Fibroblast of lung (primary cell): ENCODE results near the gene KCNIP1. TPM values are rescaled to one million over a fixed set of nuclear protein-coding genes. Genes with fewer than 3 reads are reported as not detected.

Experiments used
- DNase-seq, 2 donors: peaks; one replicate each; pipeline versions ENCODE4 v3.0.0 to v3.0.0-alpha.2; 2010; ENCODE audit warnings: low read depth in 2 of 2
- H2AFZ ChIP-seq: 2 replicates; pipeline ENCODE4 v1.5.1; 2012; ENCODE audit warnings: low read length, control low read depth, inconsistent platforms
- H3K27ac ChIP-seq: 2 replicates; pipeline ENCODE4 v1.5.1; 2011; ENCODE audit warnings: low read length, control low read depth; ENCODE audit not compliant: insufficient read depth
- H3K27me3 ChIP-seq: 2 replicates; pipeline ENCODE4 v1.5.1; 2011; ENCODE audit warnings: mild to moderate bottlenecking, low read length; ENCODE audit not compliant: control insufficient read depth, insufficient read depth
- H3K36me3 ChIP-seq: 2 replicates; pipeline ENCODE4 v1.5.1; 2011; ENCODE audit warnings: low read length; ENCODE audit not compliant: control insufficient read depth, insufficient read depth
- H3K4me1 ChIP-seq: 2 replicates; pipeline ENCODE4 v1.5.1; 2011; ENCODE audit warnings: low read length; ENCODE audit not compliant: control insufficient read depth, insufficient read depth; ENCODE audit errors: extremely low read depth
- H3K4me2 ChIP-seq: 2 replicates; pipeline ENCODE4 v1.5.1; 2011; ENCODE audit warnings: low read length, control low read depth; ENCODE audit not compliant: insufficient read depth; ENCODE audit errors: extremely low read depth
- H3K4me3 ChIP-seq, 4 experiments: fragments of 200-600 bp in 1 of 4; sonication (generic) in 1 of 4; replicated peaks in 1 of 4; 2 replicates each; pipeline ENCODE4 v1.5.1; 2011 to 2016; ENCODE audit warnings: low read length in 4 of 4, low read depth in 3 of 4, mild to moderate bottlenecking in 3 of 4, control low read depth in 2 of 4, inconsistent platforms in 1 of 4, mixed read lengths in 1 of 4; ENCODE audit not compliant: insufficient read depth in 1 of 4; ENCODE audit errors: control extremely low read depth in 1 of 4
- H3K79me2 ChIP-seq: 2 replicates; pipeline ENCODE4 v1.5.1; 2012; ENCODE audit warnings: mild to moderate bottlenecking, low read length, inconsistent platforms; ENCODE audit not compliant: control insufficient read depth, insufficient read depth
- H3K9ac ChIP-seq: 2 replicates; pipeline ENCODE4 v1.5.1; 2011; ENCODE audit warnings: mild to moderate bottlenecking, low read length, control low read depth; ENCODE audit not compliant: insufficient read depth
- H3K9me3 ChIP-seq: 2 replicates; pipeline ENCODE4 v1.5.1; 2012; ENCODE audit warnings: low read depth, low read length; ENCODE audit not compliant: control insufficient read depth, insufficient read depth
- H4K20me1 ChIP-seq: 2 replicates; pipeline ENCODE4 v1.5.1; 2011; ENCODE audit warnings: low read length; ENCODE audit not compliant: control insufficient read depth, insufficient read depth; ENCODE audit errors: extremely low read depth
- CTCF ChIP-seq, 2 donors: IDR thresholded peaks in 1 of 2; conservative IDR thresholded peaks in 1 of 2; 1 replicate in 1 of 2; 2 replicates in 1 of 2; pipeline ENCODE4 v1.5.1; 2011 to 2012; ENCODE audit warnings: low read length in 2 of 2, control low read depth in 1 of 2, inconsistent platforms in 1 of 2, low read depth in 1 of 2, mild to moderate bottlenecking in 1 of 2
- EZH2 ChIP-seq: IDR thresholded peaks from 2 replicates; pipeline ENCODE4 v1.5.1; 2012; ENCODE audit warnings: low read length, control low read depth, mild to moderate bottlenecking; ENCODE audit errors: missing control alignments
- polyA plus RNA-seq, 2 donors: library from polyadenylated mRNA; depleted of rRNA in 1 of 2; stranded (reverse) in 1 of 2; unstranded in 1 of 2; fragments of >200 nt; gene quantifications; 2 replicates each; pipeline ENCODE4 v1.2.1, GENCODE V29; 2011 to 2012; ENCODE audit warnings: missing spikeins in 1 of 2
- total RNA-seq: library from RNA; depleted of rRNA; stranded (reverse); fragments of >200 nt; gene quantifications from 2 replicates; pipeline ENCODE4 v1.2.1, GENCODE V29; 2014

KCNIP1 gene
- total and polyA plus RNA-seq, 2 donors (not counting 1 experiment from before 2014, with no cell fraction given): not detected

- DNase-seq: no peak
- H3K9ac ChIP-seq: no peak overlapping the region
- H3K4me1 ChIP-seq: no peaks in the 10 kb centered on the region
- no peak overlapping the region for H3K4me3 ChIP-seq
- no peaks in the 10 kb centered on the region for H4K20me1 ChIP-seq
- no peaks in the 10 kb centered on the region for H3K36me3 ChIP-seq
- TF ChIP-seq EZH2: no peak
- TF ChIP-seq CTCF (conservative IDR thresholded peaks at IDR 0.05 in 1 of 2, IDR thresholded peaks at IDR 0.05 in 1 of 2; ENCODE audit: low read depth in 1 of 2, low read length in 2 of 2): no peak
- no peaks in the 10 kb centered on the region for H3K79me2 ChIP-seq
- H2AFZ ChIP-seq: no peak overlapping the region
- H3K9me3 ChIP-seq: no peaks in the 10 kb centered on the region
- H3K4me2 ChIP-seq: no peak overlapping the region
- H3K27me3 ChIP-seq: no peaks in the 10 kb centered on the region
- H3K27ac ChIP-seq: no peak overlapping the region
Observed at GRCh38 chr5:170782438-170782837, 278.6 kb downstream of the KCNIP1 start.

GRCh38 chr5:170783498-170784247 lies 279.9 kb downstream of the KCNIP1 start, which contains the start of gene GABRP:
TSS of gene GABRP (plus strand) at chr5:170783725. CDS start at chr5:170788616, 4,891 bp downstream.
- H2AFZ ChIP-seq: no peak within 1 kb of the TSS
- H3K79me2 ChIP-seq: no peaks in the 10 kb centered on the region
- H3K4me2 ChIP-seq: no peak within 1 kb of the TSS

GRCh38 chr5:170785416-170785815 lies 281.6 kb downstream of the KCNIP1 start:
- Histone ChIP-seq H3K36me3 (no peaks in the 10 kb centered on the region), H3K9me3 (no peaks in the 10 kb centered on the region), H3K4me2 (no peak overlapping the region), H3K9ac (no peak overlapping the region), H3K79me2 (no peaks in the 10 kb centered on the region), H3K4me1 (no peaks in the 10 kb centered on the region), H4K20me1 (no peaks in the 10 kb centered on the region), H3K27me3 (no peaks in the 10 kb centered on the region), H2AFZ (no peak overlapping the region), H3K27ac (no peak overlapping the region), H3K4me3 (no peak overlapping the region)
- DNase-seq: no peak
- TF ChIP-seq CTCF (conservative IDR thresholded peaks at IDR 0.05 in 1 of 2, IDR thresholded peaks at IDR 0.05 in 1 of 2; ENCODE audit: low read depth in 1 of 2, low read length in 2 of 2) (no peak), EZH2 (no peak)

More at GRCh38 chr5:170783498-170784247, 279.9 kb downstream of the KCNIP1 start, which contains the start of gene GABRP:
- Histone ChIP-seq H4K20me1 (no peaks in the 10 kb centered on the region), H3K4me3 (no peak within 1 kb of the TSS), H3K36me3 (no peaks in the 10 kb centered on the region), H3K27me3 (no peaks in the 10 kb centered on the region), H3K9ac (no peak within 1 kb of the TSS), H3K9me3 (no peaks in the 10 kb centered on the region), H3K4me1 (no peaks in the 10 kb centered on the region), H3K27ac (no peak within 1 kb of the TSS)
- TF ChIP-seq CTCF (conservative IDR thresholded peaks at IDR 0.05 in 1 of 2, IDR thresholded peaks at IDR 0.05 in 1 of 2; ENCODE audit: low read depth in 1 of 2, low read length in 2 of 2) (no peak), EZH2 (no peak)
- DNase-seq: no peak

Other genes with a start within 250 kb of the KCNIP1 start
- under 0.01 TPM in 1 of 2 replicates, not detected in the other for gene LCP2, start 206.2 kb upstream of the KCNIP1 start, total RNA-seq
- gene LCP2, start 206.2 kb upstream of the KCNIP1 start, polyA plus RNA-seq: not detected in 2 replicates
- gene KCNMB1, start 114.7 kb upstream of the KCNIP1 start, total RNA-seq: not detected in 2 replicates
- not detected in 2 replicates for gene KCNMB1, start 114.7 kb upstream of the KCNIP1 start, polyA plus RNA-seq